Mucosa of descending colon (tissue), 3 donors: ENCODE data around the gene THADA. TPM values are rescaled to one million over a fixed set of nuclear protein-coding genes. Genes with fewer than 3 reads are reported as not detected.
"Not testable (repeated sequence)": the region's sequence is repeated elsewhere in the genome, so short reads cannot be mapped to it uniquely, and the experiment has no call there.

Experiments used
- ATAC-seq: fragments of 200-7000 bp; cut with Tn5 transposase; one replicate; pipeline ENCODE4 v1.9.1; 2020; ENCODE audit warnings: mild to moderate bottlenecking, moderate library complexity
- DNase-seq, 3 donors: peaks; one replicate each; pipeline ENCODE4 v3.0.0-alpha.2; 2020
- H3K36me3 ChIP-seq: fragments of 200-600 bp; one replicate; pipeline ENCODE4 v1.8.0; 2021; ENCODE audit warnings: low read depth, mild to moderate bottlenecking
- H3K4me1 ChIP-seq: fragments of 200-600 bp; one replicate; pipeline ENCODE4 v1.8.0; 2021; ENCODE audit warnings: low read depth, mild to moderate bottlenecking
- H3K4me3 ChIP-seq: fragments of 200-600 bp; one replicate; pipeline ENCODE4 v1.8.0; 2021; ENCODE audit warnings: mild to moderate bottlenecking
- H3K9me3 ChIP-seq: fragments of 200-600 bp; one replicate; pipeline ENCODE4 v1.8.0; 2021; ENCODE audit warnings: mild to moderate bottlenecking
- CTCF ChIP-seq: fragments of 200-600 bp; IDR thresholded peaks from one replicate; pipeline ENCODE4 v1.8.0; 2022; ENCODE audit warnings: antibody characterized with exemption, mild to moderate bottlenecking
- intact Hi-C, 2 donors: fragments of 100-400 bp; cut with DNase I in 1 of 2; cut with micrococcal nuclease in 1 of 2; formaldehyde crosslinking; loops; one replicate each; pipeline versions ENCODE4 v1.11.0 to v1.11.1; 2022; cut with DNase I, micrococcal nuclease
- total RNA-seq, 3 donors: library from RNA; stranded (reverse); fragmentation: NEBNext Ultra II Directional in 2 of 3; extraction: Animal tissue kit (Norgen Biotek cat#: 25700) in 2 of 3; gene quantifications; one replicate each; pipeline versions ENCODE4 v1.2.1 to v1.2.4, GENCODE V29; 2021 to 2023
- donor health status: DM: no; HTN: no; CAD: no; lungs with moderate emphysema.
- donor health status: DM: no; HTN: no; CAD: no.
- donor health status: DM: no; HTN: yes; CAD: no.

THADA gene
- total RNA-seq, 3 donors from 2014 or later = 20.1 to 26.7 (median 25.3) TPM

GRCh38 chr2:43388371-43388770 is 207.5 kb downstream of the THADA start:
- intact Hi-C loops = no loop called here
- ATAC-seq (no peak), DNase-seq (no peak)
- H3K9me3 ChIP-seq = no peaks in the 10 kb centered on the region
- no peak overlapping the region for H3K4me3 ChIP-seq
- no peak for TF ChIP-seq CTCF
- H3K36me3 ChIP-seq = no peaks in the 10 kb centered on the region
- H3K4me1 ChIP-seq = peaks cover 11% of the 10 kb centered on the region

- H3K4me1 ChIP-seq = peaks cover 11% of the 10 kb centered on the region
- peak in 1 of 3 donors; percentile 29 for DNase-seq
Measured at GRCh38 chr2:43387092-43388062, 208.5 kb downstream of the THADA start.

GRCh38 chr2:43386679-43387078 is 209.2 kb downstream of the THADA start:
- intact Hi-C loops, DNase-seq, H3K36me3 ChIP-seq, H3K9me3 ChIP-seq, ATAC-seq, H3K4me3 ChIP-seq: not testable (repeated sequence)
- H3K4me1 ChIP-seq = peaks cover 11% of the 10 kb centered on the region

More at GRCh38 chr2:43387092-43388062, 208.5 kb downstream of the THADA start:
- no peak for TF ChIP-seq CTCF
- Histone ChIP-seq H3K36me3 (no peaks in the 10 kb centered on the region), H3K9me3 (no peaks in the 10 kb centered on the region), H3K4me3 (no peak overlapping the region)
- intact Hi-C loops = no loop called here
- peak; percentile 62 for ATAC-seq

- Histone ChIP-seq H3K9me3 (no peaks in the 10 kb centered on the region), H3K4me1 (peaks cover 11% of the 10 kb centered on the region), H3K4me3 (no peak overlapping the region), H3K36me3 (no peaks in the 10 kb centered on the region)
- intact Hi-C loops = no loop called here
- no peak for TF ChIP-seq CTCF
- no peak for ATAC-seq
- no peak for DNase-seq
Measured at GRCh38 chr2:43384143-43384542, 211.7 kb downstream of the THADA start.

- Histone ChIP-seq H3K4me1 (peaks cover 11% of the 10 kb centered on the region), H3K4me3 (no peak overlapping the region), H3K9me3 (no peaks in the 10 kb centered on the region), H3K36me3 (no peaks in the 10 kb centered on the region)
- DNase-seq = no peak
- intact Hi-C loops = no loop called here
- ATAC-seq = no peak
- no peak for TF ChIP-seq CTCF
Measured at GRCh38 chr2:43383533-43383932, 212.3 kb downstream of the THADA start.

GRCh38 chr2:43379494-43379893 is 216.3 kb downstream of the THADA start:
- intact Hi-C loops = no loop called here
- no peaks in the 10 kb centered on the region for H3K9me3 ChIP-seq
- ATAC-seq (no peak), DNase-seq (no peak)
- no peak for TF ChIP-seq CTCF
- H3K4me3 ChIP-seq = no peak overlapping the region
- no peaks in the 10 kb centered on the region for H3K4me1 ChIP-seq
- H3K36me3 ChIP-seq = no peaks in the 10 kb centered on the region
